Glomerular endothelial cell (primary cell): ENCODE measurements around the gene ZC3H12C. TPM values are rescaled to one million over a fixed set of nuclear protein-coding genes. Genes with fewer than 3 reads are reported as not detected.
"Not testable (repeated sequence)": the region's sequence is repeated elsewhere in the genome, so short reads cannot be mapped to it uniquely, and the experiment has no call there.

Source experiments
- DNase-seq: peaks from one replicate; pipeline ENCODE4 v3.0.0-alpha.2; 2011; ENCODE audit warnings: low read depth, low spot score; ENCODE audit errors: extremely low read depth
- total RNA-seq: library from RNA; depleted of rRNA; stranded (reverse); fragments of >200 nt; gene quantifications from 2 replicates; pipeline ENCODE4 v1.2.3, GENCODE V29; 2015

The ZC3H12C gene
- total RNA-seq, 1 donor from 2014 or later = 16.8 TPM

- not testable (repeated sequence) for DNase-seq
Measured at GRCh38 chr11:110208678-110209312, 115.6 kb downstream of the ZC3H12C start.

GRCh38 chr11:110209313-110209694, 116.1 kb downstream of the ZC3H12C start:
- not testable (repeated sequence) for DNase-seq

- DNase-seq = no peak
Measured at GRCh38 chr11:110217223-110217877, 124.2 kb downstream of the ZC3H12C start.

- no peak for DNase-seq
Measured at GRCh38 chr11:110217936-110218335, 124.7 kb downstream of the ZC3H12C start.

GRCh38 chr11:110219006-110219785, 126.0 kb downstream of the ZC3H12C start:
- DNase-seq = no peak

Other genes with a start within 250 kb of the ZC3H12C start
- gene RDX, start 203.2 kb downstream of the ZC3H12C start, total RNA-seq = 88.4 and 122 TPM in 2 replicates